ENCODE data around the gene INO80E.
A peak's percentile ranks its signal among the peaks of the same experiment; 100 is the strongest.

INO80E gene

GRCh38 chr16:30051518-30051917 lies 55.5 kb downstream of the INO80E start:
- no peak for TF ChIP-seq CTCF (conservative IDR thresholded peaks at IDR 0.05; ENCODE audit: control insufficient read depth, insufficient read depth, low read depth, low read length)
- peak; percentile 60 for DNase-seq (ENCODE audit: low read depth)
- H3K4me3 ChIP-seq (ENCODE audit: control insufficient read depth, low read depth, low read length) = no peak overlapping the region

- TF ChIP-seq CTCF (conservative IDR thresholded peaks at IDR 0.05; ENCODE audit: control insufficient read depth, insufficient read depth, low read depth, low read length) = no peak
- peak overlapping the region; percentile 68 for H3K4me3 ChIP-seq (ENCODE audit: control insufficient read depth, low read depth, low read length)
- peak; percentile 89 for DNase-seq (ENCODE audit: low read depth)
Observed at GRCh38 chr16:30052671-30053372, 56.8 kb downstream of the INO80E start.

- TF ChIP-seq CTCF (conservative IDR thresholded peaks at IDR 0.05; ENCODE audit: control insufficient read depth, insufficient read depth, low read depth, low read length) = no peak
- DNase-seq (ENCODE audit: low read depth) = no peak
- peak overlapping the region; percentile 68 for H3K4me3 ChIP-seq (ENCODE audit: control insufficient read depth, low read depth, low read length)
Observed at GRCh38 chr16:30053376-30054015, 57.5 kb downstream of the INO80E start.

- no peak overlapping the region for H3K4me3 ChIP-seq (ENCODE audit: control insufficient read depth, low read depth, low read length)
- TF ChIP-seq CTCF (conservative IDR thresholded peaks at IDR 0.05; ENCODE audit: control insufficient read depth, insufficient read depth, low read depth, low read length) = no peak
- no peak for DNase-seq (ENCODE audit: low read depth)
Observed at GRCh38 chr16:30054451-30054850, 58.4 kb downstream of the INO80E start.

GRCh38 chr16:30054959-30055553 lies 59.0 kb downstream of the INO80E start:
- DNase-seq (ENCODE audit: low read depth) = no peak
- peak; percentile 57 for TF ChIP-seq CTCF (conservative IDR thresholded peaks at IDR 0.05; ENCODE audit: control insufficient read depth, insufficient read depth, low read depth, low read length)
- H3K4me3 ChIP-seq (ENCODE audit: control insufficient read depth, low read depth, low read length) = no peak overlapping the region
